Stomach (tissue), 9 donors: ENCODE data around the gene PRLR. TPM values are rescaled to one million over a fixed set of nuclear protein-coding genes. Genes with fewer than 3 reads are reported as not detected.
A peak's percentile ranks its signal among the peaks of the same experiment; 100 is the strongest.

ENCODE experiments used
- DNase-seq, 2 donors: peaks; one replicate each; pipeline versions ENCODE4 v3.0.0 to v3.0.0-alpha.2; 2013 to 2019
- H3K27ac ChIP-seq, 5 donors: fragments of 200-600 bp in 4 of 5; sonication (generic) in 4 of 5; one replicate each; pipeline ENCODE4 v1.5.1; 2013 to 2019; ENCODE audit warnings: mild to moderate bottlenecking in 1 of 5, moderate library complexity in 1 of 5
- H3K27me3 ChIP-seq, 3 donors: fragments of 200-600 bp; sonication (generic); one replicate each; pipeline ENCODE4 v1.5.1; 2017 to 2019; ENCODE audit warnings: mixed run types in 1 of 3
- H3K36me3 ChIP-seq, 4 donors: fragments of 200-600 bp; sonication (generic); 1 replicate in 3 of 4; 2 replicates in 1 of 4; pipeline ENCODE4 v1.5.1; 2016 to 2019
- H3K4me1 ChIP-seq, 4 donors: fragments of 200-600 bp; sonication (generic); one replicate each; pipeline ENCODE4 v1.5.1; 2016 to 2019
- H3K4me3 ChIP-seq, 4 donors: fragments of 200-600 bp; sonication (generic) in 3 of 4; one replicate each; pipeline ENCODE4 v1.5.1; 2016 to 2019; ENCODE audit warnings: mild to moderate bottlenecking in 1 of 4
- H3K9me3 ChIP-seq, 4 donors: fragments of 200-600 bp; sonication (generic); one replicate each; pipeline ENCODE4 v1.5.1; 2016 to 2019
- CTCF ChIP-seq, 7 experiments: fragments of 450-650 bp in 4 of 7; fragments of 200-600 bp in 3 of 7; sonication (generic) in 3 of 7; IDR thresholded peaks; one replicate each; pipeline ENCODE4 v1.5.1; 2016 to 2019; ENCODE audit warnings: antibody characterized with exemption in 7 of 7, control low read depth in 2 of 7, mild to moderate bottlenecking in 1 of 7
- EP300 ChIP-seq: sonication (generic); formaldehyde crosslinking; IDR thresholded peaks from one replicate; pipeline ENCODE4 v1.6.1; 2017; ENCODE audit warnings: antibody characterized with exemption
- POLR2A ChIP-seq, 4 donors: fragments of 450-650 bp; IDR thresholded peaks; one replicate each; pipeline ENCODE4 v1.6.1; 2016; ENCODE audit warnings: antibody characterized with exemption in 4 of 4, control low read depth in 2 of 4, mild to moderate bottlenecking in 1 of 4, moderate library complexity in 1 of 4
- POLR2AphosphoS5 ChIP-seq, 3 donors: sonication (generic); formaldehyde crosslinking; IDR thresholded peaks; one replicate each; pipeline ENCODE4 v1.6.1; 2016; ENCODE audit warnings: antibody characterized with exemption in 3 of 3
- WGBS, 5 donors: extraction: QIAGEN DNeasy Blood & Tissue Kit in 3 of 5; methylation state at CpG; one replicate each; pipeline versions ENCODE4 v1.1.5 to v1.1.7; 2013 to 2018; 5-methylcytosine and 5-hydroxymethylcytosine counted together
- intact Hi-C: fragments of 100-400 bp; cut with DNase I; formaldehyde crosslinking; loops from one replicate; pipeline ENCODE4 v1.15.1; 2023; ENCODE audit warnings: low total_unique reads
- polyA plus RNA-seq, 3 donors: library from polyadenylated mRNA; stranded (reverse); fragments of 200-250 nt; gene quantifications; one replicate each; pipeline ENCODE4 v1.2.3, GENCODE V29; 2013
- total RNA-seq, 5 donors: library from RNA; depleted of rRNA; stranded (reverse); fragments of >200 nt; gene quantifications; one replicate each; pipeline versions ENCODE4 v1.1.0 to v1.2.3, GENCODE V29; 2014 to 2016
- donor health status: healthy with polysubstance abuse.
- donor health status: Bipolar disorder and iron deficiency.
- donor health status: healthy.

The PRLR gene
- total and polyA plus RNA-seq, 8 donors, result 0.56 to 33.2 (median 4.5) TPM; not detected in 1

GRCh38 chr5:35089334-35090314 lies 140.7 kb downstream of the PRLR start:
- intact Hi-C loops, result loop anchor here (10.0 kb wide), 2 partner anchors 515 to 835 kb away; no protein-coding TSS in a partner anchor
- TF ChIP-seq POLR2AphosphoS5 (IDR thresholded peaks at IDR 0.05) (peak in 1 of 3 donors; percentile 5), CTCF (IDR thresholded peaks at IDR 0.05) (peak in 5 of 7 experiments; percentile 24 to 77 (median 61)), POLR2A (IDR thresholded peaks at IDR 0.05) (no peak)
- peak; percentile 66 to 82 for DNase-seq
- H3K4me1 ChIP-seq, result no peaks in the 10 kb centered on the region
- H3K27me3 ChIP-seq, result no peaks in the 10 kb centered on the region
- 65 to 72% (median 67%) methylated on average over 7 of the region's 7 CpGs for WGBS, 5 donors
- H3K4me3 ChIP-seq, result no peak overlapping the region
- H3K36me3 ChIP-seq, result peaks cover 0 to 2% (median 0%) of the 10 kb centered on the region in 4 donors
- H3K27ac ChIP-seq, result no peak overlapping the region
- H3K9me3 ChIP-seq, result no peaks in the 10 kb centered on the region

GRCh38 chr5:35087991-35088390 lies 142.3 kb downstream of the PRLR start:
- Histone ChIP-seq H3K9me3 (no peaks in the 10 kb centered on the region), H3K27ac (no peak overlapping the region), H3K4me1 (no peaks in the 10 kb centered on the region), H3K4me3 (no peak overlapping the region), H3K36me3 (peaks cover 0 to 6% (median 0%) of the 10 kb centered on the region in 4 donors), H3K27me3 (no peaks in the 10 kb centered on the region)
- WGBS, 5 donors, result 51 to 76% (median 55%) methylated on average over 3 of the region's 3 CpGs
- no peak for DNase-seq
- intact Hi-C loops, result loop anchor here (10.0 kb wide), 1 partner anchor 837 kb away; no protein-coding TSS in a partner anchor
- TF ChIP-seq POLR2A (IDR thresholded peaks at IDR 0.05), result no peak
- no peak for TF ChIP-seq POLR2AphosphoS5 (IDR thresholded peaks at IDR 0.05)
- no peak for TF ChIP-seq CTCF (IDR thresholded peaks at IDR 0.05)
- no peak for TF ChIP-seq EP300

- Histone ChIP-seq H3K4me1 (no peaks in the 10 kb centered on the region), H3K9me3 (no peaks in the 10 kb centered on the region), H3K27me3 (no peaks in the 10 kb centered on the region), H3K36me3 (peaks cover 0 to 6% (median 0%) of the 10 kb centered on the region in 4 donors), H3K27ac (no peak overlapping the region), H3K4me3 (no peak overlapping the region)
- intact Hi-C loops, result loop anchor here (10.0 kb wide), 1 partner anchor 842 kb away; no protein-coding TSS in a partner anchor
- TF ChIP-seq EP300 (no peak), CTCF (IDR thresholded peaks at IDR 0.05) (no peak), POLR2AphosphoS5 (IDR thresholded peaks at IDR 0.05) (no peak), POLR2A (IDR thresholded peaks at IDR 0.05) (no peak)
- 72 to 93% (median 90%) methylated on average over 3 of the region's 3 CpGs for WGBS, 5 donors
- no peak for DNase-seq
Observed at GRCh38 chr5:35083150-35083549, 147.1 kb downstream of the PRLR start.

GRCh38 chr5:35082530-35082929 lies 147.8 kb downstream of the PRLR start:
- Histone ChIP-seq H3K27me3 (no peaks in the 10 kb centered on the region), H3K4me3 (no peak overlapping the region), H3K36me3 (peaks cover 0 to 6% (median 0%) of the 10 kb centered on the region in 4 donors), H3K9me3 (no peaks in the 10 kb centered on the region), H3K4me1 (no peaks in the 10 kb centered on the region), H3K27ac (no peak overlapping the region)
- 92 to 97% (median 94%) methylated on average over 3 of the region's 3 CpGs for WGBS, 5 donors
- no peak for TF ChIP-seq CTCF (IDR thresholded peaks at IDR 0.05)
- TF ChIP-seq EP300, result no peak
- TF ChIP-seq POLR2AphosphoS5 (IDR thresholded peaks at IDR 0.05), result no peak
- no peak for TF ChIP-seq POLR2A (IDR thresholded peaks at IDR 0.05)
- no peak for DNase-seq
- intact Hi-C loops, result loop anchor here (10.0 kb wide), 1 partner anchor 842 kb away; no protein-coding TSS in a partner anchor
